HG03025 (cell line): ENCODE measurements around the gene PKN1.

Experiments
- ATAC-seq: cut with Tn5 transposase; IDR thresholded peaks from one replicate; pipeline ENCODE4 v1.9.1; 2021; ENCODE audit warnings: mild to moderate bottlenecking, moderate library complexity; ENCODE audit not compliant: unreplicated experiment, low FRiP score

The PKN1 gene

GRCh38 chr19:14425696-14426138, 7.4 kb upstream of the PKN1 start:
- ATAC-seq = no peak

- no peak for ATAC-seq
These were observed 5.6 kb upstream of the PKN1 start for GRCh38 chr19:14427461-14427860.

GRCh38 chr19:14428882-14429416, 4.2 kb upstream of the PKN1 start:
- ATAC-seq = no peak

- no peak for ATAC-seq
These were observed 2.4 kb upstream of the PKN1 start for GRCh38 chr19:14430712-14431111.

- ATAC-seq = no peak
These were observed 722 bp downstream of the PKN1 start for GRCh38 chr19:14433554-14434501.

GRCh38 chr19:14434543-14435319, 1.6 kb downstream of the PKN1 start:
- no peak for ATAC-seq

GRCh38 chr19:14435320-14436050, 2.4 kb downstream of the PKN1 start:
- no peak for ATAC-seq

- ATAC-seq = no peak
These were observed 4.6 kb downstream of the PKN1 start for GRCh38 chr19:14437578-14438140.

- no peak for ATAC-seq
These were observed 5.9 kb downstream of the PKN1 start for GRCh38 chr19:14439014-14439413.

GRCh38 chr19:14440049-14440448, 6.9 kb downstream of the PKN1 start:
- peak; percentile 49 for ATAC-seq

- ATAC-seq = no peak
These were observed 8.2 kb downstream of the PKN1 start for GRCh38 chr19:14441041-14441938.

GRCh38 chr19:14442891-14443631, 10.0 kb downstream of the PKN1 start:
- no peak for ATAC-seq

GRCh38 chr19:14443632-14444216, 10.6 kb downstream of the PKN1 start:
- ATAC-seq = no peak

GRCh38 chr19:14446336-14447036, 13.4 kb downstream of the PKN1 start:
- no peak for ATAC-seq

GRCh38 chr19:14449321-14449720, 16.2 kb downstream of the PKN1 start:
- no peak for ATAC-seq

- no peak for ATAC-seq
These were observed 17.2 kb downstream of the PKN1 start for GRCh38 chr19:14450168-14450874.

GRCh38 chr19:14450876-14451275, 17.8 kb downstream of the PKN1 start:
- no peak for ATAC-seq
